Measurements from ENCODE around the gene ERBB4.

Gene ERBB4

GRCh38 chr2:211877061-211877460 is 661.5 kb downstream of the ERBB4 start:
- H3K4me1 ChIP-seq, result no peaks in the 10 kb centered on the region
- H2AFZ ChIP-seq, result no peak overlapping the region
- H3K27ac ChIP-seq, result no peak overlapping the region
- no peak for TF ChIP-seq CTCF (IDR thresholded peaks at IDR 0.05)
- H3K9ac ChIP-seq, result no peak overlapping the region
- H3K36me3 ChIP-seq (ENCODE audit: control insufficient read depth, insufficient read depth, low read length), result no peaks in the 10 kb centered on the region
- H3K4me2 ChIP-seq (ENCODE audit: low read length), result no peak overlapping the region
- H3K79me2 ChIP-seq, result no peaks in the 10 kb centered on the region
- no peak overlapping the region for H3K4me3 ChIP-seq (ENCODE audit: low read depth, low read length)
- H3K27me3 ChIP-seq (ENCODE audit: control insufficient read depth, insufficient read depth, low read length), result no peaks in the 10 kb centered on the region
- H3K9me3 ChIP-seq (ENCODE audit: control insufficient read depth, low read length), result no peaks in the 10 kb centered on the region

- Histone ChIP-seq H3K27ac (no peak overlapping the region), H3K36me3 (ENCODE audit: control insufficient read depth, insufficient read depth, low read length) (no peaks in the 10 kb centered on the region), H2AFZ (no peak overlapping the region), H3K4me1 (no peaks in the 10 kb centered on the region), H3K9ac (no peak overlapping the region), H3K4me2 (ENCODE audit: low read length) (no peak overlapping the region), H3K79me2 (no peaks in the 10 kb centered on the region), H3K4me3 (ENCODE audit: low read depth, low read length) (no peak overlapping the region), H3K27me3 (ENCODE audit: control insufficient read depth, insufficient read depth, low read length) (no peaks in the 10 kb centered on the region), H3K9me3 (ENCODE audit: control insufficient read depth, low read length) (no peaks in the 10 kb centered on the region)
- no peak for TF ChIP-seq CTCF (IDR thresholded peaks at IDR 0.05)
These were observed 663.1 kb downstream of the ERBB4 start for GRCh38 chr2:211875488-211875887.

GRCh38 chr2:211868996-211869533 is 669.5 kb downstream of the ERBB4 start:
- Histone ChIP-seq H3K9me3 (ENCODE audit: control insufficient read depth, low read length) (no peaks in the 10 kb centered on the region), H3K4me1 (no peaks in the 10 kb centered on the region), H3K4me2 (ENCODE audit: low read length) (no peak overlapping the region), H3K4me3 (ENCODE audit: low read depth, low read length) (no peak overlapping the region), H2AFZ (no peak overlapping the region), H3K79me2 (no peaks in the 10 kb centered on the region), H3K9ac (no peak overlapping the region), H3K27me3 (ENCODE audit: control insufficient read depth, insufficient read depth, low read length) (no peaks in the 10 kb centered on the region), H3K27ac (no peak overlapping the region), H3K36me3 (ENCODE audit: control insufficient read depth, insufficient read depth, low read length) (no peaks in the 10 kb centered on the region)
- TF ChIP-seq CTCF (IDR thresholded peaks at IDR 0.05), result no peak

DNA sequence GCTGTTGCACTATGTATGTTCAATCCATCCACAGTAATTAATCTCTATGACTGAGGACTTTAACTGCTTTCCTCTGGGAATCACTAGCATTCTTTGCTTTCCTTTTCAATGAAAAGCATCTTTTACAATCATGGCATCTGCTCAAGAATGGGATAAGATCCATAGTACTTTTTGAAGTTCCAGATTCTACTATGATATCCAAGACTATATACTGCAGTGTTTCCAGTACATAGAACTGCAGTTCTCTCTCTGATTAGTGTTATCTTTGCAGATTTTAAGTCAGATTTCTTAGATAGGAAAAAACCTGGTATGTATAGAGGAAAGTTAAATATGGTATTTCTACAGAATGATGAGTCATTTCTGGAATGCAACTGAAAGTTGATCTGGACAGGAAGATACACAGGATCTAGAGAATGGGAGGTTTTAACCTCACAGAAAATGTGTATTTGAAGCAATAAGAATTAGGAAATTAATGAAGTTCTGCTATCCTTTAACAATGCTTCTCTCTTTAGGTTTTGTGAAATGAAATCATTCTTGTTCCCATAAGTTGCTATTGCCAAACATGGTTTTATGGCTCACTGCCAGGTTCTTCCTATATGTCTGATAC is 670.7 kb downstream of the ERBB4 start:
- Histone ChIP-seq H3K9me3 (ENCODE audit: control insufficient read depth, low read length) (no peaks in the 10 kb centered on the region), H3K9ac (no peak overlapping the region), H3K27ac (no peak overlapping the region), H3K4me3 (ENCODE audit: low read depth, low read length) (no peak overlapping the region), H3K36me3 (ENCODE audit: control insufficient read depth, insufficient read depth, low read length) (no peaks in the 10 kb centered on the region), H3K4me2 (ENCODE audit: low read length) (no peak overlapping the region), H3K4me1 (no peaks in the 10 kb centered on the region), H2AFZ (no peak overlapping the region), H3K27me3 (ENCODE audit: control insufficient read depth, insufficient read depth, low read length) (no peaks in the 10 kb centered on the region), H3K79me2 (no peaks in the 10 kb centered on the region)
- no peak for TF ChIP-seq CTCF (IDR thresholded peaks at IDR 0.05)

- H3K9ac ChIP-seq, result no peak overlapping the region
- no peaks in the 10 kb centered on the region for H3K4me1 ChIP-seq
- no peak overlapping the region for H2AFZ ChIP-seq
- H3K4me2 ChIP-seq (ENCODE audit: low read length), result no peak overlapping the region
- H3K4me3 ChIP-seq (ENCODE audit: low read depth, low read length), result no peak overlapping the region
- H3K36me3 ChIP-seq (ENCODE audit: control insufficient read depth, insufficient read depth, low read length), result no peaks in the 10 kb centered on the region
- H3K27ac ChIP-seq, result no peak overlapping the region
- no peaks in the 10 kb centered on the region for H3K27me3 ChIP-seq (ENCODE audit: control insufficient read depth, insufficient read depth, low read length)
- no peak for TF ChIP-seq CTCF (IDR thresholded peaks at IDR 0.05)
- no peaks in the 10 kb centered on the region for H3K9me3 ChIP-seq (ENCODE audit: control insufficient read depth, low read length)
- no peaks in the 10 kb centered on the region for H3K79me2 ChIP-seq
These were observed 674.3 kb downstream of the ERBB4 start for GRCh38 chr2:211864328-211864727.
